NCI-H1048 (cell line): ENCODE data around the gene UBTD1.
A peak's percentile ranks its signal among the peaks of the same experiment; 100 is the strongest.
"Not testable (repeated sequence)": the region's sequence is repeated elsewhere in the genome, so short reads cannot be mapped to it uniquely, and the experiment has no call there.

Source experiments
- DNase-seq: peaks from one replicate; lab custom pipeline; 2025; lab: John Stamatoyannopoulos, UW

The UBTD1 gene

GRCh38 chr10:97498841-97499560 lies at the start of gene UBTD1:
UBTD1 (plus strand) TSS chr10:97498924; CDS start chr10:97499204, 280 bp downstream.
- DNase-seq = no peak

- DNase-seq = no peak
These were observed 47.9 kb upstream of the UBTD1 start for GRCh38 chr10:97450828-97451227.

GRCh38 chr10:97451605-97452004 lies 47.1 kb upstream of the UBTD1 start:
- no peak for DNase-seq

GRCh38 chr10:97452352-97452751 lies 46.4 kb upstream of the UBTD1 start:
- no peak for DNase-seq

GRCh38 chr10:97454330-97455036 lies 44.2 kb upstream of the UBTD1 start:
- DNase-seq = no peak

- DNase-seq = no peak
These were observed 42.6 kb upstream of the UBTD1 start for GRCh38 chr10:97456034-97456685.

GRCh38 chr10:97456686-97457065 lies 42.0 kb upstream of the UBTD1 start:
- DNase-seq = no peak

GRCh38 chr10:97459111-97459510 lies 39.6 kb upstream of the UBTD1 start:
- no peak for DNase-seq

- no peak for DNase-seq
These were observed 38.8 kb upstream of the UBTD1 start for GRCh38 chr10:97459933-97460332.

GRCh38 chr10:97462309-97462708 lies 36.4 kb upstream of the UBTD1 start:
- DNase-seq = no peak

GRCh38 chr10:97463363-97464132 lies 35.2 kb upstream of the UBTD1 start:
- DNase-seq = no peak

GRCh38 chr10:97464226-97464625 lies 34.5 kb upstream of the UBTD1 start:
- no peak for DNase-seq

- DNase-seq = no peak
These were observed 32.7 kb upstream of the UBTD1 start for GRCh38 chr10:97465982-97466381.

- DNase-seq = no peak
These were observed 32.0 kb upstream of the UBTD1 start for GRCh38 chr10:97466755-97467154.

- no peak for DNase-seq
These were observed 30.6 kb upstream of the UBTD1 start for GRCh38 chr10:97468162-97468561.

GRCh38 chr10:97468781-97469180 lies 29.9 kb upstream of the UBTD1 start:
- not testable (repeated sequence) for DNase-seq

- no peak for DNase-seq
These were observed 23.8 kb upstream of the UBTD1 start for GRCh38 chr10:97474918-97475317.

- no peak for DNase-seq
These were observed 22.7 kb upstream of the UBTD1 start for GRCh38 chr10:97475936-97476594.

GRCh38 chr10:97479410-97479809 lies 19.3 kb upstream of the UBTD1 start:
- DNase-seq = not testable (repeated sequence)

- DNase-seq = peak; percentile 94
These were observed 18.8 kb upstream of the UBTD1 start for GRCh38 chr10:97479939-97480338.

- no peak for DNase-seq
These were observed 17.7 kb upstream of the UBTD1 start for GRCh38 chr10:97481071-97481470.

- no peak for DNase-seq
These were observed 16.3 kb upstream of the UBTD1 start for GRCh38 chr10:97482381-97482780.
